Body of pancreas (tissue), 4 donors: ENCODE results near the gene TNFRSF4. TPM values are rescaled to one million over a fixed set of nuclear protein-coding genes. Genes with fewer than 3 reads are reported as not detected.

Experiments
- ATAC-seq: fragments of 150-250 bp; one replicate; pipeline ENCODE4 v1.9.1; 2016
- DNase-seq, 4 donors: peaks; one replicate each; pipeline ENCODE4 v3.0.0-alpha.2; 2019
- H3K27ac ChIP-seq, 4 donors: fragments of 200-600 bp; sonication (generic); 1 replicate in 3 of 4; 2 replicates in 1 of 4; pipeline versions ENCODE4 v1.5.1 to v1.6.1; 2016 to 2019; ENCODE audit warnings: mild to moderate bottlenecking in 1 of 4, mixed read lengths in 1 of 4, moderate library complexity in 1 of 4
- H3K27me3 ChIP-seq, 2 donors: fragments of 200-600 bp; sonication (generic); one replicate each; pipeline ENCODE4 v1.6.0; 2016; ENCODE audit warnings: mild to moderate bottlenecking in 1 of 2
- H3K36me3 ChIP-seq, 2 donors: fragments of 200-600 bp; sonication (generic); replicated peaks in 1 of 2; 2 replicates each; pipeline ENCODE4 v1.5.1; 2016; ENCODE audit warnings: low read depth in 2 of 2; ENCODE audit not compliant: insufficient read depth in 1 of 2
- H3K4me1 ChIP-seq: fragments of 200-600 bp; sonication (generic); one replicate; pipeline ENCODE4 v1.6.0; 2016
- H3K4me3 ChIP-seq, 2 donors: fragments of 200-600 bp; sonication (generic); 1 replicate in 1 of 2; 2 replicates in 1 of 2; pipeline ENCODE4 v1.5.1; 2016 to 2019
- H3K9me3 ChIP-seq, 3 donors: fragments of 200-600 bp; sonication (generic); 1 replicate in 2 of 3; 2 replicates in 1 of 3; pipeline ENCODE4 v1.5.1; 2016
- CTCF ChIP-seq, 7 experiments: fragments of 450-650 bp in 4 of 7; fragments of 200-600 bp in 3 of 7; sonication (generic) in 3 of 7; IDR thresholded peaks; one replicate each; pipeline ENCODE4 v1.5.1; 2016 to 2019; ENCODE audit warnings: antibody characterized with exemption in 7 of 7
- POLR2A ChIP-seq, 3 donors: fragments of 450-650 bp; IDR thresholded peaks; one replicate each; pipeline ENCODE4 v1.6.1; 2016; ENCODE audit warnings: antibody characterized with exemption in 3 of 3, mild to moderate bottlenecking in 2 of 3
- WGBS, 2 donors: methylation state at CpG; one replicate each; pipeline ENCODE4 v1.1.5; 2017; 5-methylcytosine and 5-hydroxymethylcytosine counted together
- intact Hi-C: fragments of 100-400 bp; cut with DNase I; formaldehyde crosslinking; loops from one replicate; pipeline ENCODE4 v1.15.1; 2023
- total RNA-seq, 2 donors: library from RNA; depleted of rRNA; stranded (reverse); fragments of >200 nt; gene quantifications; one replicate each; pipeline ENCODE4 v1.1.0, GENCODE V29; 2016

Gene TNFRSF4
- total RNA-seq, 2 donors from 2014 or later = 0.99 to 2.6 TPM

GRCh38 chr1:1218524-1219200 is 4.7 kb upstream of the TNFRSF4 start:
- DNase-seq = no peak
- Histone ChIP-seq H3K27ac (no peak overlapping the region), H3K27me3 (no peaks in the 10 kb centered on the region), H3K9me3 (no peaks in the 10 kb centered on the region), H3K4me3 (no peak overlapping the region), H3K36me3 (peaks cover 14 to 26% of the 10 kb centered on the region in 2 donors), H3K4me1 (no peaks in the 10 kb centered on the region)
- 78 to 96% methylated on average over 4 to 35 of the region's 36 CpGs for WGBS, 2 donors
- intact Hi-C loops = no loop called here
- ATAC-seq = no peak
- TF ChIP-seq CTCF (IDR thresholded peaks at IDR 0.05) = no peak
- TF ChIP-seq POLR2A (IDR thresholded peaks at IDR 0.05) = no peak

- peaks cover 8 to 19% of the 10 kb centered on the region in 2 donors for H3K36me3 ChIP-seq
- WGBS, 2 donors = 91 to 93% methylated on average over 29 to 47 of the region's 52 CpGs
- no peak for TF ChIP-seq CTCF (IDR thresholded peaks at IDR 0.05)
- TF ChIP-seq POLR2A (IDR thresholded peaks at IDR 0.05) = no peak
- H3K9me3 ChIP-seq = no peaks in the 10 kb centered on the region
- no peaks in the 10 kb centered on the region for H3K4me1 ChIP-seq
- H3K4me3 ChIP-seq = no peak overlapping the region
- intact Hi-C loops = no loop called here
- no peaks in the 10 kb centered on the region for H3K27me3 ChIP-seq
- ATAC-seq = no peak
- no peak for DNase-seq
- H3K27ac ChIP-seq = no peak overlapping the region
Measured at GRCh38 chr1:1217621-1218523, 3.9 kb upstream of the TNFRSF4 start.

GRCh38 chr1:1216770-1217620 is 3.0 kb upstream of the TNFRSF4 start:
- no peaks in the 10 kb centered on the region for H3K4me1 ChIP-seq
- peaks cover 0 to 12% of the 10 kb centered on the region in 2 donors for H3K36me3 ChIP-seq
- no peaks in the 10 kb centered on the region for H3K27me3 ChIP-seq
- intact Hi-C loops = no loop called here
- H3K4me3 ChIP-seq = no peak overlapping the region
- no peaks in the 10 kb centered on the region for H3K9me3 ChIP-seq
- DNase-seq (no peak), ATAC-seq (no peak)
- no peak overlapping the region for H3K27ac ChIP-seq
- TF ChIP-seq POLR2A (IDR thresholded peaks at IDR 0.05) (no peak), CTCF (IDR thresholded peaks at IDR 0.05) (no peak)
- WGBS, 2 donors = 90 to 92% methylated on average over 58 to 60 of the region's 74 CpGs

GRCh38 chr1:1215881-1216605 is 2.1 kb upstream of the TNFRSF4 start:
- 79 to 97% methylated on average over 3 to 21 of the region's 21 CpGs for WGBS, 2 donors
- Histone ChIP-seq H3K27ac (no peak overlapping the region), H3K36me3 (peaks cover 0 to 7% of the 10 kb centered on the region in 2 donors), H3K27me3 (no peaks in the 10 kb centered on the region), H3K4me1 (no peaks in the 10 kb centered on the region), H3K4me3 (no peak overlapping the region), H3K9me3 (no peaks in the 10 kb centered on the region)
- DNase-seq (no peak), ATAC-seq (no peak)
- no peak for TF ChIP-seq POLR2A (IDR thresholded peaks at IDR 0.05)
- no peak for TF ChIP-seq CTCF (IDR thresholded peaks at IDR 0.05)
- intact Hi-C loops = no loop called here
